ENCODE results near the gene MRPL12.
A peak's percentile ranks its signal among the peaks of the same experiment; 100 is the strongest.

MRPL12 gene

DNA sequence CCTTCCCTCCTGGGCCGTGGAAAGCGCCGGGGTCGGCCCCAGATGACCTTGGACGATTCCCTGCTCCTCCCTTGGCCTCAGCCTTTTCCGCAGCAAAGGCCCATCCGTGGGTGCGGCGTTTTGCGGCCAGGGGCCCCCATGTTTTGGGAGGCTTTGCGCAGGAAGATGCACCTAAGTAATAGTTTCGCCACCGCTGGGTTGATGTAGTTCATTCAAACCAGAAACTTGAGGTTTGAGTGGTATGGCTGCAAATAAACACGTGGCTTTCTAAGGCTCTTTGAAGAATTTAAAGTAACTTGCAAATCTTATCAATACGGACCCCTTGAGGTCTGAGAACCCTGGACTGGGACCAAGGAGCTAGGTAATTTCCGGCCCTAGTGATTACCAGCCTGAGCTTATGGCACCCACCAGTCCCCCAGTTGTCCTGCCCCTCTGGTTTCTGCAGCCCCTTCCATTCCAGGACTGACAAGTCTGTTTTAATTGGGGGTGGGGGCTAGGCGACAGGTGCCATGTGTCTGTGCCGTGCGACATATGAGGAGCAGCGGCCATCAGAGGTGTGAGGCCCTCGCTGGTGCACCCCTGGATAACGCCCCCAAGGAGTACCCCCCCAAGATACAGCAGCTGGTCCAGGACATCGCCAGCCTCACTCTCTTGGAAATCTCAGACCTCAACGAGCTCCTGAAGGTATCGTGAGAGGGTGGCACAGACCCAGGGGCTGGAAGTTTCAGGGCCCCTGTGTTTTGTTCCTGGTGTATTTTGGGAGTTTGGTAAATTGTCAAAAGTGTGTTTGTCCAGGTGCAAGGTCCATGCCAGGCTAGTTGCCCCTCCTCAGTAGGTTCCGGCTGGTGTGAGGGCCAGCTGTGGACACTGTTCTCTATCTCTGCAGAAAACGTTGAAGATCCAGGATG, 834 bp downstream of the MRPL12 start:
- no peak for DNase-seq

DNA sequence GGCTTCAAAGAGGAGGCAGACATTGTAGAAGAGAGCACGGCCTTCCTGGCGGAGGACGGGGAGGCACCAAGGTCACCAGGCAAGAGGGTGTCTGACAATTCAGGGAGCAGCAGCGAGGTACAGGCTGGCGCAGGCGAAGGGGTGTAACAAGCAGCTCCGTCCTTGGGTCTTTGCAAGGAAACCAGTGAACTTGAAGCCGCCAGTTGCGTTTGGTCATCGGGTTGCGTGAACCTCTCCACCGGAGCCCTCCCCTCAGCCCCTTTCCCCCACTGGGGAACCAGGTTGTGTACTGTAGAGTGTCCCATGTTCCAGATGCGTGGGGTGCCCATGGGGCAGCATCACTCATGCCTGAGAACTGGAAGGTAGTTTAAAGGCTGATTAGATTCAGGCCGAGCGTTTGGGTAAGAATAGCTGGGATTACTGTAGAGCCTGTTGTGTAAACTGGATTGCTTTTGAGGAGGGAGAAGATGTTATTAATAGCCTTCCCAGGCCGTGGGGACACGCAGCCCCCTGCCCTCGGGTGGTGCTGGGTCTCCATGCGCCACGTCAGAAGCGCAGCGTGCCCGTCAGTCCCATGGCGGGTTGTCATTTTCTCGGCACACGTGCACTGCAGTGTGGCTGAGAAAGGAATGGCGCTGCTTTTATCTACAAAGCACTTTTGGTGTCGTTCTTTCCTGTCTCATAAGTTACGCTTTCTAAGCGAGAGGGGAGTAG, 2.5 kb downstream of the MRPL12 start:
- DNase-seq: no peak

DNA sequence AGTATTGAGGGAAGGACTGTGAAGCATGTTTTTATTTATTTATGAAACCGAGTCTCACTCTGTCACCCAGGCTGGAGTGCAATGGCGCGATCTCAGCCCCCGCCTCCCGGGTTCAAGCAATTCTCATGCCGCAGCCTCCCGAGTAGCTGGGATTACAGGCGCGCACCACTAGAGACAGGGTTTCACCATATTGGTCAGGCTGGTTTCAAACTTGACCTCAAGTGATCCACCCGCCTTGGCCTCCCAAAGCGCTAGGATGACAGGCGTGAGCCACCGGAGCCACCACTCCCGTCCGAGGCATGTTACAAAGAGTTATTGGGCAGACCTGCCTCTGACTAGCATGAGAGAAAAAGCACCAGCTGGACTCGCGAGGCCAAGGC, 3.1 kb downstream of the MRPL12 start:
- no peak for DNase-seq

- DNase-seq: no peak
These were observed 3.8 kb downstream of the MRPL12 start for GRCh38 chr17:81706757-81707624.

- DNase-seq: no peak
These were observed 4.8 kb downstream of the MRPL12 start for GRCh38 chr17:81707725-81708646.

DNA sequence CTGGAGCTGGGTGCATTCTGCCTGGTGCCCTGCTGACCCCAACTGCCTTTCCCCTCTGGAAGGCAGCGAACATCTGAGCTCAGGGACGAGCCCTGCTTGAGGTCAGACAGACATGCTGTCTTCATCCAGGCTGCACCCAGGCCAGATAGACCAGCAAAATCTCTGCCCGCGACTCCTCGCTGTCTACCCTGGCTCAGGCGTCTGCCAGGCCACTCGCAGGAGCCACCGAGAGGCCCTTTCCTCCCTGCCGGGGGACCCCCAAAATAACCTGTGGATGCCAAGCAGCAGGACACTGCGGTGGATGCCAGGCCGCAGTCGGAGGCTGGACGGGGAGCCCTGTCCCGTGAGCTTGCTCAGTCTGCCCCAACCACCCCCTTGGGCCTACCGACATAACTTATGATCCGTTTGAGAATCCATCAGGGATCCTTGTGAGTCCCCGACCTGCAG, 5.6 kb downstream of the MRPL12 start:
- DNase-seq: no peak

DNA sequence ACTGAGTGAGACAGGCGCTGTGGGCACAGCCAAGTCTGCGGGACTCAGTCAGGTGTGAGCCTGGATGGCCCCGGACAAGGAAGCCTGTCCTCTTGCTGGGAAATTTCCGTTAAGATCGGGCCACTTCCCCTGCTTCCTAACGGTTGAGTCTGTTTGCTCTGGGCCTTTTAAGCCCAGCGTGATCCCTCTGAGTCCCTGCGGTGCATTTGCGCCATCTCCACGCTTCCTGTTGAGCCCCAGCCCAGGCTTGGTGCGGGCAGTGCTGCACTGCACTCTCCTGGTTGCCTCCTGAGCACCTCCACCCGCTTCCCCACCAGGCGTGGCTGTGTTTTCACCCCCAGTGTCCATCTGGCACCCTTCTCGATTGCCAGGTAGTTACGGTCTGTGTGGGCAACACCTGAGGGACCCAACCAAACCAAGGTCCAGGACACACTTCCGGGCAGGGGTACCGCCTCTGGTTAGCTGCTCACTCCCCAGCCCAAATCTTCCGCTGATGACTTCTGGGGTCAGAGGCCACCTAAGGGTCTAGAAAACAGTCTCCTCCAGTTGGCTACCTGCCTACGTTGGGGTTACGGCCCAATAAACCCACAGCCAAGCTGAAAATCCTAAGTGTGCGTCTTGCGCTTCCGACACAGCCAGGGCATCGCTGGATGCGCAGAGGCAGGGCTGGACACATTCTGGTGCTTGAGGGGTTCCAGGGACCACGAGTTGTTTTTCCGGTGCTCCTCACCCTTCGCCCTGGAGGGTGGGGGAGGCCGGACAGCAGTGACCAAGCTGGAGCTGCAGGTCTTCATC, 7.5 kb downstream of the MRPL12 start:
- DNase-seq: no peak

DNA sequence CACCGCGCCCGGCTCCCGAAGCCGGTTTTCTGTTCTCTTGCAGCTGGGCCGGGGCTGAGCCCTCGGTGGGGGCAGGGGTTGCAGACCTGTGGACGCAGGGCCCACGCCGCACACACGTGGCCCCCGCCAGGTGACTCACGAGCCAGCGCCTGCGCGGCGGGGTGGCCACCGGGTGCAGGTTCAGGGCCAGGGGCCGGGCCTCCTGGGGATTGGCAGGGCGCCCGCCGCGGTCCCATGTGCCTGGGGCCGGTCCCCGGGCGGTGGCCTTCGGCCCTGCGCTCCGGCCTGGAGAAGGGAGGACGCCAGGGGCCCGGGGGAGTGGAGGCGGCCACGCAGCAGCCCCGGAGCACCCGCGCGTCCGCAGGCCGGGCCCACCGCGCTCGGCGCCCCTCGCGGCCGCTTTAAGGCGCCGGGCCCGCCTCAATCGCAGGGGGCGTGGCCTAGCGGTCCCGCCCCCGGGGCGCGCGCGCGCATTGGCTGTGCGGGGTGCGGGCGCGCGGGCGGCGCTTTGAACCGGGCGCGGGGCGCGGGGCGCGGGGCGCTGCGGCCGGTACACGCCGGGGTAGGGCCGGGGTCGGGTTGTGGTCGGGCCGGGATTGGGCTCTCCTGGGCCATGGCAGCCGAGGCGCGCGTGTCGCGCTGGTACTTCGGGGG, 8.8 kb downstream of the MRPL12 start, which contains the start of gene SLC25A10:
TSS of gene SLC25A10 (plus strand) at position 471 of the 654 bp plus-strand sequence. CDS start at position 614, 143 bp downstream.
- peak; percentile 69 for DNase-seq

GRCh38 chr17:81712468-81713003, 9.4 kb downstream of the MRPL12 start:
- DNase-seq: peak; percentile 30

DNA sequence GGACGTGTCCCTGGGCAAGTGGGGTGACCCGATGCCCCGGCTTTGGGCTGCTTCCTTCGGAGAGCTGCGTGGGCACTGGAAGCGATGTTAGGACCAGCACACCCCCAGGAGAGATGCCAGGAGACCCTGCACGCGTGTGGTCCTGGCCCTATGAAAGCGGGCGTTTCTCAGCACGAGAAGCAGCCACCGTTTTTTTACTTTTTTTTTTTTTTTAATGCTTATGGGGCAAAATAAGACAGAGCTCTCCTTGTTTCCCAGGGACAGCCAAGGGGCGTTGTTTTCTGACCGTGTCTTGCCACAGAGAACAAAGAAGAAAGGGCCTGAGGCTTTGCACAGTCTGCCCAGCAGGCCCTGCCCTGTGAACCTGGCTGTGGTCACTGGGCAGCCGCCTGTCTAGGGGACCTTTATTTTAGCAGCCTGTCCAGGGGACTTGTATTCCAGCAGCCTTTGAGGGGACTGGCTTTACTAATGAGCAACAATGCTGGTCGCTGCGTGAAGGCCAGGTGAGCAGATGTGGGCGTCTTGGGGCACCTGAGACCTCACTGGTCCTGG, 9.9 kb downstream of the MRPL12 start:
- DNase-seq: no peak

DNA sequence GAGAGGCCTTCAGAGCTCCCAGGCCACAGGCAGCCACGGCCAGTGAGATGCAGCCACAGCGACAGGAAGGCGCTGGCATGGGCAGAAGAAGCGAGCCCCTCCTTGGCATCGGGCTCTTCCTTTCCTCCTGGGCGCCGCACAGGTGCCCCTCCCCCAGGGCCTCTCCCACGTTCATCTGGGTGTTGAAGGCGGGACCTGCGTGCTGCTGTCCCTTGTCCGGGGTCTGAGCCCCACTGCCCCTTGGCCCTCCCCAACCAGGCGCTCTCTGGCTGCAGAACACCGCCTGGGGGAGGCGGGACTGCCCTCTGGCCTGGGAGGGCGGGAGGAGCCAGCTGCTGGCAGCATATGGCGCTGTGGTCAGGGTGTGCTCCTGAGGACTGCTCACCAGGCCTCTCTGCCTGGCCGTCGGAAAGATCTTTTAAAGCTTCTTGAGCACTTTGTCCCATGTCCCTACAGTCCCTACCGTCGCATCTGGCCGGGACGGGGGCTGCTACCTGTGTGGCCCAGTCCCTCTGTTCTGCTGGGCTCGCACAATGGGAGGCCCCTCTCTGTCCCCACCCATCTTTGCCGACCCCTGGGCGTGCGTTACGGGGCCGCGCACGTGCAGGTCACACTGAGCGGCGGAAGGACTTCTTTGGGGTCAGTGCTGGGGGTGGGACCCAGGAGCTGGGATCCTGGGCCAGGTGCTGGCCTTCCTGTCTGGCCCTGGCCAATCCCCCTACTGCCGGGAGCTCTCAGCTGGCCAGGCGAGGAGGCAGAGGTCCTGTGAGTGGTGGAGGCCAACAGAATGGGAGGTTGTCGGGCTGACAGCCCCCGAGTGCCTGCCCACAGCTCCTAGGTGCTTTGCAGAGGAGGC, 10.6 kb downstream of the MRPL12 start:
- DNase-seq: no peak

GRCh38 chr17:81714412-81715106, 11.4 kb downstream of the MRPL12 start:
- no peak for DNase-seq

- no peak for DNase-seq
These were observed 12.1 kb downstream of the MRPL12 start for GRCh38 chr17:81715107-81715871.

GRCh38 chr17:81715872-81716673, 12.9 kb downstream of the MRPL12 start:
- DNase-seq: no peak

- DNase-seq: no peak
These were observed 13.5 kb downstream of the MRPL12 start for GRCh38 chr17:81716674-81716996.

DNA sequence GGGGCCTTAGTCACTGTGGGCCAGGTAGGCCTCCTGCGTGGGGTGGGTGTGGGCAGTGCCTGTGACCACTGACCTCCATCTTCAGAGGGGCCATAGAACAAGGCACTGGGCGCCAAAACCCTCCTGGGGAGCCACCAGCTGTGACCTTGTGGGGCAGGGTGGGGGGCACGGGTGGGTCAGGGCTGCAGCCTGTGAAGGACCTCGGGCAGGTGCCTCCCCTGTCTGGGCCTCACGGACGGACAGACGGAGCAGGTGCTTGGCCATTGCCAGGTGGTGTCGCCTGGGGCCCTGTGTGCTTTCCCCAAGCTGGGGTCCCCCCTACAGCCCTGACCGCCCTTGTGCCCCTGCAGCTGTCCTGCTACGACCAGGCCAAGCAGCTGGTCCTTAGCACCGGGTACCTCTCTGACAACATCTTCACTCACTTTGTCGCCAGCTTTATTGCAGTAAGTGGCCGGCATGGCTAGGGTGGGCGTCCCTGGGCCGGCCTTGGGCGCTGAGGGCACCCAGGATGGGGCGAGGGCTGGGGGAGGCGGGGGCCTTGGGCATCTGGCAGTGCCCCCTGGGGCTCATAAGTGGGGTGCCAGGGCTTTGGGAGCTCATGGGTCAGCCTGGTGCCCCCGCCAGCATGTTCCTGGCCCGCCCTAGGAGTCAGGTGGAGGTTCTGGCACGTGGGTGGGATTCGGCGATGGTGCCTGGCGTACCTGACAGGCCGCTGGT, 14.0 kb downstream of the MRPL12 start:
- no peak for DNase-seq

Data from HCEC 1CT (cell line).